ENCODE data around the gene DVL3. TPM values are rescaled to one million over a fixed set of nuclear protein-coding genes. Genes with fewer than 3 reads are reported as not detected.

The DVL3 gene
- total RNA-seq, 2 experiments from 2014 or later, result 38.5 to 65.6 TPM

DNA sequence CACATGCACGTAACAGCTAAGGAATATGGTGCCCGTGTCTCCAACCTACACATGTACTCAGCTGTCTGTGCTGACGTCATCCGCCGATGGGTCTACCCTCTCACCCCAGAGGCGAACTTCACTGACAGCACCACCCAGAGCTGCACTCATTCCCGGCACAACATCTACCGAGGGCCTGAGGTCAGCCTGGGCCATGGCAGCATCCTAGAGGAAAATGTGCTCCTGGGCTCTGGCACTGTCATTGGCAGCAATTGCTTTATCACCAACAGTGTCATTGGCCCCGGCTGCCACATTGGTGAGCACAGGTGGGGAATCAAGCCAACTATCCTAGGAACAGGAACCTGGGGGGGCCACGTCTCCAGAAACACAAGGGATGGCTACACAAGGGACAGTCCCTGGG, 14.7 kb upstream of the DVL3 start:
- TF ChIP-seq, protein P1, sequence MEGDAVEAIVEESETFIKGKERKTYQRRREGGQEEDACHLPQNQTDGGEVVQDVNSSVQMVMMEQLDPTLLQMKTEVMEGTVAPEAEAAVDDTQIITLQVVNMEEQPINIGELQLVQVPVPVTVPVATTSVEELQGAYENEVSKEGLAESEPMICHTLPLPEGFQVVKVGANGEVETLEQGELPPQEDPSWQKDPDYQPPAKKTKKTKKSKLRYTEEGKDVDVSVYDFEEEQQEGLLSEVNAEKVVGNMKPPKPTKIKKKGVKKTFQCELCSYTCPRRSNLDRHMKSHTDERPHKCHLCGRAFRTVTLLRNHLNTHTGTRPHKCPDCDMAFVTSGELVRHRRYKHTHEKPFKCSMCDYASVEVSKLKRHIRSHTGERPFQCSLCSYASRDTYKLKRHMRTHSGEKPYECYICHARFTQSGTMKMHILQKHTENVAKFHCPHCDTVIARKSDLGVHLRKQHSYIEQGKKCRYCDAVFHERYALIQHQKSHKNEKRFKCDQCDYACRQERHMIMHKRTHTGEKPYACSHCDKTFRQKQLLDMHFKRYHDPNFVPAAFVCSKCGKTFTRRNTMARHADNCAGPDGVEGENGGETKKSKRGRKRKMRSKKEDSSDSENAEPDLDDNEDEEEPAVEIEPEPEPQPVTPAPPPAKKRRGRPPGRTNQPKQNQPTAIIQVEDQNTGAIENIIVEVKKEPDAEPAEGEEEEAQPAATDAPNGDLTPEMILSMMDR (conservative IDR thresholded peaks at IDR 0.05; ENCODE audit: low read length), result no peak
- no peak for TF ChIP-seq EZH2phosphoT487 (IDR thresholded peaks at IDR 0.05; ENCODE audit: borderline replicate concordance, low read depth, low read length)
- no peak overlapping the region for H2AFZ ChIP-seq (ENCODE audit: low read length)
- no peaks in the 10 kb centered on the region for H4K20me1 ChIP-seq (ENCODE audit: insufficient read depth, low read length)
- ChIA-PET POLR2A (no interaction called here), CTCF (ENCODE audit: unreplicated experiment) (no interaction called here)
- BruUV-seq (replicated peaks), result no TSS peak
- no peaks in the 10 kb centered on the region for H3K9me3 ChIP-seq (ENCODE audit: low read length)
- H3K79me2 ChIP-seq (ENCODE audit: insufficient read depth, low read depth, low read length), result peaks cover 32% of the 10 kb centered on the region
- H3K4me3 ChIP-seq (ENCODE audit: low read depth, low read length, poor library complexity, severe bottlenecking), result no peak overlapping the region
- DNase-seq (ENCODE audit: low spot score), result no peak
- H3K4me1 ChIP-seq (ENCODE audit: insufficient read depth, low read length, poor library complexity, severe bottlenecking), result peaks cover 21% of the 10 kb centered on the region
- no peak overlapping the region for H3K27ac ChIP-seq (ENCODE audit: low read depth, low read length, poor library complexity, severe bottlenecking)
- peaks cover 80% of the 10 kb centered on the region for H3K36me3 ChIP-seq (ENCODE audit: insufficient read depth, low read length)
- intact Hi-C loops (cut with micrococcal nuclease; ENCODE audit: unreplicated experiment), result no loop called here
- H3K9me2 ChIP-seq (ENCODE audit: insufficient read depth, low read length), result no peaks in the 10 kb centered on the region
- H3K4me2 ChIP-seq (ENCODE audit: low read length), result no peak overlapping the region

DNA sequence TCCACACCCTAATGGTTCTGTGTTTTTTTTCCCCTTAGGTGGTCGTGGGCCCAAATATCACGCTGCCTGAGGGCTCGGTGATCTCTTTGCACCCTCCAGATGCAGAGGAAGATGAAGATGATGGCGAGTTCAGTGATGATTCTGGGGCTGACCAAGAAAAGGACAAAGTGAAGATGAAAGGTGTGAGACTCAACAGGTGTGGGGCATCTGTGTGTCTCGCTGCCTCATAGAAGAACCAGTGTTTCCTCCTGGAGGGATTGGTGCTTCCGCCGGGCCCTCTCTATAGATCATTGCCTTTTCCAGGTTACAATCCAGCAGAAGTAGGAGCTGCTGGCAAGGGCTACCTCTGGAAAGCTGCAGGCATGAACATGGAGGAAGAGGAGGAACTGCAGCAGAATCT, 13.0 kb upstream of the DVL3 start:
- CTCF ChIA-PET (ENCODE audit: unreplicated experiment), result no interaction called here
- H3K9me3 ChIP-seq (ENCODE audit: low read length), result no peaks in the 10 kb centered on the region
- no TSS peak for BruUV-seq (replicated peaks)
- no peak overlapping the region for H3K4me2 ChIP-seq (ENCODE audit: low read length)
- POLR2A ChIA-PET, result no interaction called here
- peaks cover 14% of the 10 kb centered on the region; the same call in 1 of the 2 replicates for H3K79me2 ChIP-seq (ENCODE audit: insufficient read depth, low read depth, low read length)
- no peak for TF ChIP-seq EZH2phosphoT487 (IDR thresholded peaks at IDR 0.05; ENCODE audit: borderline replicate concordance, low read depth, low read length)
- TF ChIP-seq, protein P1 (conservative IDR thresholded peaks at IDR 0.05; ENCODE audit: low read length), result no peak
- H3K27ac ChIP-seq (ENCODE audit: low read depth, low read length, poor library complexity, severe bottlenecking), result no peak overlapping the region
- intact Hi-C loops (cut with micrococcal nuclease; ENCODE audit: unreplicated experiment), result no loop called here
- H3K4me3 ChIP-seq (ENCODE audit: low read depth, low read length, poor library complexity, severe bottlenecking), result no peak overlapping the region
- H2AFZ ChIP-seq (ENCODE audit: low read length), result no peak overlapping the region
- H3K9me2 ChIP-seq (ENCODE audit: insufficient read depth, low read length), result no peaks in the 10 kb centered on the region
- no peak for DNase-seq (ENCODE audit: low spot score)
- peaks cover 15% of the 10 kb centered on the region for H3K4me1 ChIP-seq (ENCODE audit: insufficient read depth, low read length, poor library complexity, severe bottlenecking)
- H3K36me3 ChIP-seq (ENCODE audit: insufficient read depth, low read length), result peaks cover 95% of the 10 kb centered on the region
- no peaks in the 10 kb centered on the region for H4K20me1 ChIP-seq (ENCODE audit: insufficient read depth, low read length)

DNA sequence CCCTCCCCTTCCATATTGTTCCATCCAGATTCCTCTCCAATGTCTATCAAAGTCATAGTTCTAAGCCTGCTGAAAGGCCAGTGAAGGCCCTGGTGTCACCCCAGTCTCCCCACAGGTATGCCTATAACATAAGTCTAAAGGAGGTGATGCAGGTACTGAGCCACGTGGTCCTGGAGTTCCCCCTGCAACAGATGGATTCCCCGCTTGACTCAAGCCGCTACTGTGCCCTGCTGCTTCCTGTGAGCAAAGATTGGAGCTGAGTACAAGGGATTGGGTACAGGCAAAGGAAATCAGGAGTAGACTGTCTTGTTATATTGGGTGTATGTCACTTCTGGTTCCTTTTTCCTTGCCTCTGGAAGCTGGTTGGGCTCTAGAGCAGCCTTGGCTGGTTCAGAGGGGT, 11.8 kb upstream of the DVL3 start:
- Histone ChIP-seq H3K9me2 (ENCODE audit: insufficient read depth, low read length) (no peaks in the 10 kb centered on the region), H3K9me3 (ENCODE audit: low read length) (no peaks in the 10 kb centered on the region), H3K4me3 (ENCODE audit: low read depth, low read length, poor library complexity, severe bottlenecking) (no peak overlapping the region), H3K36me3 (ENCODE audit: insufficient read depth, low read length) (peaks cover 85% of the 10 kb centered on the region), H3K4me2 (ENCODE audit: low read length) (no peak overlapping the region), H3K27ac (ENCODE audit: low read depth, low read length, poor library complexity, severe bottlenecking) (no peak overlapping the region), H2AFZ (ENCODE audit: low read length) (no peak overlapping the region), H3K79me2 (ENCODE audit: insufficient read depth, low read depth, low read length) (peaks cover 4% of the 10 kb centered on the region; the same call in 1 of the 2 replicates), H4K20me1 (ENCODE audit: insufficient read depth, low read length) (no peaks in the 10 kb centered on the region), H3K4me1 (ENCODE audit: insufficient read depth, low read length, poor library complexity, severe bottlenecking) (peaks cover 12% of the 10 kb centered on the region)
- TF ChIP-seq, protein P1 (conservative IDR thresholded peaks at IDR 0.05; ENCODE audit: low read length), result no peak
- TF ChIP-seq EZH2phosphoT487 (IDR thresholded peaks at IDR 0.05; ENCODE audit: borderline replicate concordance, low read depth, low read length), result no peak
- ChIA-PET CTCF (ENCODE audit: unreplicated experiment) (no interaction called here), POLR2A (no interaction called here)
- intact Hi-C loops (cut with micrococcal nuclease; ENCODE audit: unreplicated experiment), result no loop called here
- no peak for DNase-seq (ENCODE audit: low spot score)
- no TSS peak for BruUV-seq (replicated peaks)

Data from OCI-LY7 (cell line).